OCI-LY1 (cell line): ENCODE data around the gene AK5.

Source experiments
- EZH2 ChIP-seq: fragments of 200-600 bp; sonication (generic), shearing (Covaris generic); IDR thresholded peaks from 2 replicates; pipeline ENCODE4 v1.8.0; 2017; ENCODE audit warnings: borderline replicate concordance, mixed run types, mild to moderate bottlenecking, antibody characterized with exemption, low read length, moderate library complexity, mixed read lengths
- TF ChIP-seq, protein P1 (sequence below): fragments of 200-600 bp; sonication (generic), shearing (Covaris generic); IDR thresholded peaks from 2 replicates; pipeline ENCODE4 v1.5.1; 2017; ENCODE audit warnings: mild to moderate bottlenecking, antibody characterized with exemption, low read length, moderate library complexity, mixed read lengths

DNA sequence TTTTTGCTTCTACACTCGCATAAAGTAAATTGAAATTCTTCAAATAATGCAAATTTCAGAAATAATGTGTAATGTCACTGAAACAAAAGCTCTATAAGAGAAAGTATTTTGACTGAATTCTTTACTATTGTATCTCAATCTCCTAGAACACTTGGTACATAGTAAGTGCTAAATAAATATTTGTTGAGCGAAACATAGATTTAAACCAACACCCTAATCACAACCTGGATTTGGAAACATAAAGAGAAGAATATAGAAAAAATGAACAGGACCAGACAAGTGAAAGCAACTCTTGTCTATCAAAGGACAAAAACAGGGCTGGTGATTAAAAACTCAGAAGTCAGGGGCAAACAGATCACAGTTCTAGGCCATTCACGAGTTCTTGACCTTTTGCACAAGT is 74.3 kb downstream of the AK5 start:
- TF ChIP-seq EZH2: no peak
- TF ChIP-seq, protein P1, sequence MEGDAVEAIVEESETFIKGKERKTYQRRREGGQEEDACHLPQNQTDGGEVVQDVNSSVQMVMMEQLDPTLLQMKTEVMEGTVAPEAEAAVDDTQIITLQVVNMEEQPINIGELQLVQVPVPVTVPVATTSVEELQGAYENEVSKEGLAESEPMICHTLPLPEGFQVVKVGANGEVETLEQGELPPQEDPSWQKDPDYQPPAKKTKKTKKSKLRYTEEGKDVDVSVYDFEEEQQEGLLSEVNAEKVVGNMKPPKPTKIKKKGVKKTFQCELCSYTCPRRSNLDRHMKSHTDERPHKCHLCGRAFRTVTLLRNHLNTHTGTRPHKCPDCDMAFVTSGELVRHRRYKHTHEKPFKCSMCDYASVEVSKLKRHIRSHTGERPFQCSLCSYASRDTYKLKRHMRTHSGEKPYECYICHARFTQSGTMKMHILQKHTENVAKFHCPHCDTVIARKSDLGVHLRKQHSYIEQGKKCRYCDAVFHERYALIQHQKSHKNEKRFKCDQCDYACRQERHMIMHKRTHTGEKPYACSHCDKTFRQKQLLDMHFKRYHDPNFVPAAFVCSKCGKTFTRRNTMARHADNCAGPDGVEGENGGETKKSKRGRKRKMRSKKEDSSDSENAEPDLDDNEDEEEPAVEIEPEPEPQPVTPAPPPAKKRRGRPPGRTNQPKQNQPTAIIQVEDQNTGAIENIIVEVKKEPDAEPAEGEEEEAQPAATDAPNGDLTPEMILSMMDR: no peak
